IMR-90 (cell line): ENCODE results near the gene NUAK1. TPM values are rescaled to one million over a fixed set of nuclear protein-coding genes. Genes with fewer than 3 reads are reported as not detected.

Source experiments
- ATAC-seq: fragments of 200-7000 bp; cut with Tn5 transposase; 2 replicates; pipeline ENCODE4 v1.9.1; 2020; ENCODE audit warnings: low read depth, mild to moderate bottlenecking, moderate library complexity
- BruUV-seq: library from RNA; stranded (reverse); fragments of 400-500 nt; replicated peaks from 2 replicates; lab custom pipeline; 2021; lab: Mats Ljungman, UMichigan
- CTCF ChIA-PET: fragments of 300-600 bp; formaldehyde crosslinking; extraction: SDS; loops from one replicate; lab custom pipeline; 2021; ENCODE audit warnings: antibody characterized with exemption; lab: Yijun Ruan, JAX
- POLR2A ChIA-PET: fragments of 300-600 bp; sonication (Branson Sonifier 250); formaldehyde crosslinking; loops from one replicate; lab custom pipeline; 2022; ENCODE audit warnings: antibody characterized with exemption; ENCODE audit not compliant: unreplicated experiment; lab: Charles Lee
- DNase-seq: peaks from one replicate; pipeline ENCODE4 v3.0.0; 2013
- H2AFZ ChIP-seq: replicated peaks from 2 replicates; pipeline ENCODE3; 2013; ENCODE audit warnings: low read length, mild to moderate bottlenecking; ENCODE audit not compliant: poor library complexity
- H2AK5ac ChIP-seq: 2 replicates; pipeline ENCODE4 v1.6.1; 2013; ENCODE audit warnings: low read depth, low read length, inconsistent platforms
- H2AK9ac ChIP-seq: replicated peaks from 2 replicates; pipeline ENCODE3; 2013; ENCODE audit warnings: mild to moderate bottlenecking, low read depth, low read length, moderate library complexity; ENCODE audit not compliant: poor library complexity
- H2BK120ac ChIP-seq: 2 replicates; pipeline ENCODE4 v1.6.1; 2013; ENCODE audit warnings: low read depth, low read length, inconsistent platforms
- H2BK15ac ChIP-seq: 3 replicates; pipeline ENCODE4 v1.6.1; 2013; ENCODE audit warnings: low read depth, low read length, inconsistent platforms
- H2BK20ac ChIP-seq: 2 replicates; pipeline ENCODE4 v1.6.1; 2013; ENCODE audit warnings: low read depth, mild to moderate bottlenecking, inconsistent platforms, low read length, moderate library complexity
- H2BK5ac ChIP-seq: 2 replicates; pipeline ENCODE4 v1.6.1; 2013; ENCODE audit warnings: mild to moderate bottlenecking, low read depth, low read length, inconsistent platforms; ENCODE audit not compliant: poor library complexity, severe bottlenecking
- H3K14ac ChIP-seq: replicated peaks from 2 replicates; pipeline ENCODE4 v1.6.1; 2013; ENCODE audit warnings: low read depth, low read length, inconsistent platforms
- H3K18ac ChIP-seq: 2 replicates; pipeline ENCODE4 v1.6.1; 2013; ENCODE audit warnings: low read depth, low read length, control low read depth
- H3K23ac ChIP-seq: 2 replicates; pipeline ENCODE4 v1.6.1; 2013; ENCODE audit warnings: low read depth, low read length, inconsistent platforms
- H3K27ac ChIP-seq: 2 replicates; pipeline ENCODE4 v1.5.1; 2013; ENCODE audit warnings: mild to moderate bottlenecking, control low read depth, low read length; ENCODE audit not compliant: insufficient read depth
- H3K27me3 ChIP-seq: 2 replicates; pipeline ENCODE4 v1.6.1; 2013; ENCODE audit warnings: low read length; ENCODE audit not compliant: control insufficient read depth, insufficient read depth
- H3K36me3 ChIP-seq: 2 replicates; pipeline ENCODE4 v1.6.1; 2013; ENCODE audit warnings: low read length, mixed read lengths; ENCODE audit not compliant: control insufficient read depth, insufficient read depth
- H3K4ac ChIP-seq: 2 replicates; pipeline ENCODE4 v1.6.1; 2013; ENCODE audit warnings: low read depth, low read length, inconsistent platforms
- H3K4me1 ChIP-seq: 2 replicates; pipeline ENCODE4 v1.6.1; 2013; ENCODE audit warnings: low read length, mixed read lengths; ENCODE audit not compliant: control insufficient read depth, insufficient read depth
- H3K4me2 ChIP-seq: 2 replicates; pipeline ENCODE4 v1.6.1; 2013; ENCODE audit warnings: low read depth, mild to moderate bottlenecking, control low read depth, low read length, moderate library complexity
- H3K4me3 ChIP-seq: 2 replicates; pipeline ENCODE4 v1.5.1; 2013; ENCODE audit warnings: low read depth, mild to moderate bottlenecking, control low read depth, low read length, moderate library complexity; ENCODE audit not compliant: insufficient read depth
- H3K56ac ChIP-seq: 2 replicates; pipeline ENCODE4 v1.6.1; 2013; ENCODE audit warnings: low read length, inconsistent platforms; ENCODE audit not compliant: insufficient read depth; ENCODE audit errors: extremely low read depth
- H3K79me1 ChIP-seq, 2 experiments: 2 replicates each; pipeline ENCODE4 v1.6.1; 2013; ENCODE audit warnings: low read length in 2 of 2, inconsistent platforms in 1 of 2, low read depth in 1 of 2
- H3K9ac ChIP-seq: 2 replicates; pipeline ENCODE4 v1.6.1; 2013; ENCODE audit warnings: low read depth, low read length, control low read depth
- H3K9me1 ChIP-seq: 2 replicates; pipeline ENCODE4 v1.6.1; 2013; ENCODE audit warnings: low read length, inconsistent platforms; ENCODE audit not compliant: insufficient read depth
- H3K9me3 ChIP-seq: 2 replicates; pipeline ENCODE4 v1.6.1; 2013; ENCODE audit warnings: low read length; ENCODE audit not compliant: control insufficient read depth, insufficient read depth
- H4K20me1 ChIP-seq: 2 replicates; pipeline ENCODE4 v1.6.1; 2013; ENCODE audit warnings: low read length, inconsistent platforms; ENCODE audit not compliant: insufficient read depth
- H4K5ac ChIP-seq: 2 replicates; pipeline ENCODE4 v1.6.1; 2013; ENCODE audit warnings: mild to moderate bottlenecking, low read depth, low read length, control low read depth
- H4K8ac ChIP-seq, 2 experiments: 2 replicates each; pipeline ENCODE4 v1.6.1; 2013; ENCODE audit warnings: low read depth in 2 of 2, low read length in 2 of 2, control low read depth in 1 of 2, inconsistent platforms in 1 of 2
- H4K91ac ChIP-seq: 2 replicates; pipeline ENCODE4 v1.6.1; 2013; ENCODE audit warnings: low read depth, low read length, inconsistent platforms; ENCODE audit not compliant: insufficient read depth
- BHLHE40 ChIP-seq: fragments of 150-350 bp; IDR thresholded peaks from 2 replicates; pipeline ENCODE4 v1.6.1; 2016; ENCODE audit warnings: mild to moderate bottlenecking, low read depth, low read length
- CEBPB ChIP-seq: IDR thresholded peaks from 2 replicates; pipeline ENCODE4 v1.6.1; 2012; ENCODE audit warnings: low read depth, low read length, improper control_type of control experiment
- CHD1 ChIP-seq: IDR thresholded peaks from 2 replicates; pipeline ENCODE4 v1.6.1; 2012; ENCODE audit warnings: low read depth, low read length, improper control_type of control experiment
- MAFK ChIP-seq: IDR thresholded peaks from 2 replicates; pipeline ENCODE4 v1.6.1; 2012; ENCODE audit warnings: low read depth, low read length, improper control_type of control experiment
- MAZ ChIP-seq: IDR thresholded peaks from 2 replicates; pipeline ENCODE4 v1.6.1; 2012; ENCODE audit warnings: low read depth, mild to moderate bottlenecking, low read length, improper control_type of control experiment, moderate library complexity, borderline replicate concordance
- MXI1 ChIP-seq: IDR thresholded peaks from 2 replicates; pipeline ENCODE4 v1.6.1; 2012; ENCODE audit warnings: low read depth, mild to moderate bottlenecking, low read length, moderate library complexity, borderline replicate concordance
- POLR2A ChIP-seq: IDR thresholded peaks from 2 replicates; pipeline ENCODE4 v1.6.1; 2012; ENCODE audit warnings: mild to moderate bottlenecking, low read depth, low read length
- RAD21 ChIP-seq: IDR thresholded peaks from 2 replicates; pipeline ENCODE4 v1.6.1; 2012; ENCODE audit warnings: low read length, improper control_type of control experiment
- RCOR1 ChIP-seq: IDR thresholded peaks from 2 replicates; pipeline ENCODE4 v1.6.1; 2012; ENCODE audit warnings: mild to moderate bottlenecking, low read length, improper control_type of control experiment; ENCODE audit not compliant: insufficient replicate concordance
- RFX5 ChIP-seq: IDR thresholded peaks from 2 replicates; pipeline ENCODE4 v1.8.0; 2012; ENCODE audit warnings: low read depth, mild to moderate bottlenecking, low read length, moderate library complexity
- SMC3 ChIP-seq: fragments of 150-350 bp; IDR thresholded peaks from 2 replicates; pipeline ENCODE4 v1.6.1; 2016; ENCODE audit warnings: low read depth, mild to moderate bottlenecking, antibody characterized with exemption, low read length, moderate library complexity
- WGBS, 2 experiments: methylation state at CpG; one replicate each; pipeline versions ENCODE4 v1.1.5 to v1.1.7; 2013; ENCODE audit warnings: missing lambda C conversion rate in 2 of 2; ENCODE audit not compliant: insufficient read length in 1 of 2; ENCODE audit errors: extremely low coverage in 2 of 2; 5-methylcytosine and 5-hydroxymethylcytosine counted together
- dilution Hi-C: fragments of 300-500 bp; cut with HindIII; formaldehyde crosslinking; loops from one replicate; pipeline ENCODE4 v1.14.3; 2018; ENCODE audit warnings: low sequenced_read_pairs; ENCODE audit not compliant: unreplicated experiment
- in situ Hi-C: fragments of 300-500 bp; cut with MboI; formaldehyde crosslinking; loops from 3 replicates; pipeline ENCODE4 v1.14.3; 2019; ENCODE audit warnings: low sequenced_read_pairs, inconsistent platforms, mixed read lengths
- intact Hi-C: fragments of 100-400 bp; cut with micrococcal nuclease; formaldehyde crosslinking; loops from 2 replicates; pipeline ENCODE4 v1.10.0; 2022
- polyA plus RNA-seq, 3 experiments: library from polyadenylated mRNA; depleted of rRNA; stranded (reverse); fragments of >200 nt; gene quantifications; 2 replicates each; pipeline ENCODE4 v1.2.3, GENCODE V29; 2012; ENCODE audit warnings: low replicate concordance in 1 of 3
- total RNA-seq: library from RNA; depleted of rRNA; stranded (reverse); fragments of >200 nt; gene quantifications from 2 replicates; pipeline ENCODE4 v1.2.3, GENCODE V29; 2012
- TF ChIP-seq, protein P1 (sequence below): fragments of 150-350 bp; IDR thresholded peaks from 2 replicates; pipeline ENCODE4 v1.6.1; 2016; ENCODE audit warnings: low read depth, mild to moderate bottlenecking, low read length, moderate library complexity, borderline replicate concordance
- TF ChIP-seq, protein P2 (sequence below): conservative IDR thresholded peaks from 2 replicates; pipeline ENCODE4 v1.5.1; 2012; ENCODE audit warnings: mild to moderate bottlenecking, low read depth, low read length, improper control_type of control experiment
- TF ChIP-seq, protein P3 (sequence below): fragments of 150-350 bp; IDR thresholded peaks from 2 replicates; pipeline ENCODE4 v1.6.1; 2017; ENCODE audit warnings: mild to moderate bottlenecking, antibody characterized with exemption, low read length, low read depth

Gene NUAK1
- total and polyA plus RNA-seq, 2 of the 4 experiments (the other 2 are of a cell fraction) = 4.8 to 8.8 TPM

GRCh38 chr12:106025129-106025528, 113.6 kb downstream of the NUAK1 start:
- Histone ChIP-seq H3K27ac (no peak overlapping the region), H4K5ac (no peak overlapping the region), H3K9me1 (peaks cover 4% of the 10 kb centered on the region; the same call in 1 of the 2 replicates), H3K36me3 (no peaks in the 10 kb centered on the region), H3K9me3 (no peaks in the 10 kb centered on the region), H3K27me3 (no peaks in the 10 kb centered on the region), H2BK20ac (no peak overlapping the region), H3K18ac (no peak overlapping the region), H3K23ac (no peak overlapping the region), H4K20me1 (no peaks in the 10 kb centered on the region), H4K91ac (no peak overlapping the region), H3K9ac (no peak overlapping the region), H3K4me1 (peaks cover 12% of the 10 kb centered on the region), H3K14ac (no peak overlapping the region), H3K56ac (no peak overlapping the region), H3K4ac (no peak overlapping the region), H3K4me3 (no peak overlapping the region), H2BK120ac (no peak overlapping the region), H4K8ac (no peak overlapping the region), H2AFZ (no peak overlapping the region), H2BK15ac (no peak overlapping the region), H3K4me2 (no peak overlapping the region), H2AK9ac (no peak overlapping the region), H3K79me1 (no peaks in the 10 kb centered on the region), H2AK5ac (no peak overlapping the region), H2BK5ac (no peak overlapping the region)
- TF ChIP-seq MAZ = no peak
- no peak for TF ChIP-seq RFX5
- TF ChIP-seq, protein P1, sequence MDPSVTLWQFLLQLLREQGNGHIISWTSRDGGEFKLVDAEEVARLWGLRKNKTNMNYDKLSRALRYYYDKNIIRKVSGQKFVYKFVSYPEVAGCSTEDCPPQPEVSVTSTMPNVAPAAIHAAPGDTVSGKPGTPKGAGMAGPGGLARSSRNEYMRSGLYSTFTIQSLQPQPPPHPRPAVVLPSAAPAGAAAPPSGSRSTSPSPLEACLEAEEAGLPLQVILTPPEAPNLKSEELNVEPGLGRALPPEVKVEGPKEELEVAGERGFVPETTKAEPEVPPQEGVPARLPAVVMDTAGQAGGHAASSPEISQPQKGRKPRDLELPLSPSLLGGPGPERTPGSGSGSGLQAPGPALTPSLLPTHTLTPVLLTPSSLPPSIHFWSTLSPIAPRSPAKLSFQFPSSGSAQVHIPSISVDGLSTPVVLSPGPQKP = no peak
- TF ChIP-seq CEBPB = no peak
- TF ChIP-seq SMC3 = no peak
- TF ChIP-seq CHD1 = no peak
- TF ChIP-seq, protein P2, sequence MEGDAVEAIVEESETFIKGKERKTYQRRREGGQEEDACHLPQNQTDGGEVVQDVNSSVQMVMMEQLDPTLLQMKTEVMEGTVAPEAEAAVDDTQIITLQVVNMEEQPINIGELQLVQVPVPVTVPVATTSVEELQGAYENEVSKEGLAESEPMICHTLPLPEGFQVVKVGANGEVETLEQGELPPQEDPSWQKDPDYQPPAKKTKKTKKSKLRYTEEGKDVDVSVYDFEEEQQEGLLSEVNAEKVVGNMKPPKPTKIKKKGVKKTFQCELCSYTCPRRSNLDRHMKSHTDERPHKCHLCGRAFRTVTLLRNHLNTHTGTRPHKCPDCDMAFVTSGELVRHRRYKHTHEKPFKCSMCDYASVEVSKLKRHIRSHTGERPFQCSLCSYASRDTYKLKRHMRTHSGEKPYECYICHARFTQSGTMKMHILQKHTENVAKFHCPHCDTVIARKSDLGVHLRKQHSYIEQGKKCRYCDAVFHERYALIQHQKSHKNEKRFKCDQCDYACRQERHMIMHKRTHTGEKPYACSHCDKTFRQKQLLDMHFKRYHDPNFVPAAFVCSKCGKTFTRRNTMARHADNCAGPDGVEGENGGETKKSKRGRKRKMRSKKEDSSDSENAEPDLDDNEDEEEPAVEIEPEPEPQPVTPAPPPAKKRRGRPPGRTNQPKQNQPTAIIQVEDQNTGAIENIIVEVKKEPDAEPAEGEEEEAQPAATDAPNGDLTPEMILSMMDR = no peak
- TF ChIP-seq MAFK = no peak
- TF ChIP-seq RAD21 = no peak
- TF ChIP-seq POLR2A = no peak
- no peak for TF ChIP-seq RCOR1
- TF ChIP-seq, protein P3, sequence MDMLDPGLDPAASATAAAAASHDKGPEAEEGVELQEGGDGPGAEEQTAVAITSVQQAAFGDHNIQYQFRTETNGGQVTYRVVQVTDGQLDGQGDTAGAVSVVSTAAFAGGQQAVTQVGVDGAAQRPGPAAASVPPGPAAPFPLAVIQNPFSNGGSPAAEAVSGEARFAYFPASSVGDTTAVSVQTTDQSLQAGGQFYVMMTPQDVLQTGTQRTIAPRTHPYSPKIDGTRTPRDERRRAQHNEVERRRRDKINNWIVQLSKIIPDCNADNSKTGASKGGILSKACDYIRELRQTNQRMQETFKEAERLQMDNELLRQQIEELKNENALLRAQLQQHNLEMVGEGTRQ = no peak
- TF ChIP-seq MXI1 = no peak
- TF ChIP-seq BHLHE40 = no peak
- intact Hi-C loops = no loop called here
- BruUV-seq = no TSS peak
- CTCF ChIA-PET = interaction anchor here (0.6 to 0.7 kb wide), 2 partner anchors 12 to 254 kb away, joined by 3 read pairs; no protein-coding TSS in a partner anchor
- no peak for ATAC-seq
- in situ Hi-C loops = no loop called here
- no CpG with 5 or more reads among the region's 2 CpGs for WGBS, 2 experiments
- no peak for DNase-seq
- dilution Hi-C loops = no loop called here
- POLR2A ChIA-PET = no interaction called here
